HG03066 (cell line): ENCODE measurements around the gene RIBC2.
"Not testable (repeated sequence)": the region's sequence is repeated elsewhere in the genome, so short reads cannot be mapped to it uniquely, and the experiment has no call there.

Experiments
- ATAC-seq: cut with Tn5 transposase; IDR thresholded peaks from one replicate; pipeline ENCODE4 v1.9.1; 2021; ENCODE audit warnings: low read depth; ENCODE audit not compliant: unreplicated experiment

Gene RIBC2

GRCh38 chr22:45423524-45423923, 10.0 kb downstream of the RIBC2 start:
- ATAC-seq = no peak

- ATAC-seq = no peak
Observed at GRCh38 chr22:45424241-45424731, 10.8 kb downstream of the RIBC2 start.

- no peak for ATAC-seq
Observed at GRCh38 chr22:45425101-45425500, 11.6 kb downstream of the RIBC2 start.

GRCh38 chr22:45425531-45426265, 12.2 kb downstream of the RIBC2 start:
- no peak for ATAC-seq

- no peak for ATAC-seq
Observed at GRCh38 chr22:45426387-45426786, 12.9 kb downstream of the RIBC2 start.

GRCh38 chr22:45427114-45427513, 13.6 kb downstream of the RIBC2 start:
- no peak for ATAC-seq

GRCh38 chr22:45428391-45429385, 15.2 kb downstream of the RIBC2 start:
- no peak for ATAC-seq

- no peak for ATAC-seq
Observed at GRCh38 chr22:45429424-45429823, 15.9 kb downstream of the RIBC2 start.

- no peak for ATAC-seq
Observed at GRCh38 chr22:45429981-45430775, 16.7 kb downstream of the RIBC2 start.

- no peak for ATAC-seq
Observed at GRCh38 chr22:45430871-45431270, 17.4 kb downstream of the RIBC2 start.

- ATAC-seq = no peak
Observed at GRCh38 chr22:45434981-45435380, 21.5 kb downstream of the RIBC2 start.

- ATAC-seq = no peak
Observed at GRCh38 chr22:45435544-45436139, 22.1 kb downstream of the RIBC2 start.

- not testable (repeated sequence) for ATAC-seq
Observed at GRCh38 chr22:45436871-45437517, 23.5 kb downstream of the RIBC2 start.

- ATAC-seq = no peak
Observed at GRCh38 chr22:45438336-45438735, 24.8 kb downstream of the RIBC2 start.

GRCh38 chr22:45440688-45441087, 27.2 kb downstream of the RIBC2 start:
- not testable (repeated sequence) for ATAC-seq

GRCh38 chr22:45441138-45441537, 27.6 kb downstream of the RIBC2 start:
- no peak for ATAC-seq

- ATAC-seq = no peak
Observed at GRCh38 chr22:45442116-45442515, 28.6 kb downstream of the RIBC2 start.

- no peak for ATAC-seq
Observed at GRCh38 chr22:45444168-45444567, 30.7 kb downstream of the RIBC2 start.

- no peak for ATAC-seq
Observed at GRCh38 chr22:45445031-45445710, 31.7 kb downstream of the RIBC2 start.
